Measurements from ENCODE around the gene HSPBAP1.

The HSPBAP1 gene, protein sequence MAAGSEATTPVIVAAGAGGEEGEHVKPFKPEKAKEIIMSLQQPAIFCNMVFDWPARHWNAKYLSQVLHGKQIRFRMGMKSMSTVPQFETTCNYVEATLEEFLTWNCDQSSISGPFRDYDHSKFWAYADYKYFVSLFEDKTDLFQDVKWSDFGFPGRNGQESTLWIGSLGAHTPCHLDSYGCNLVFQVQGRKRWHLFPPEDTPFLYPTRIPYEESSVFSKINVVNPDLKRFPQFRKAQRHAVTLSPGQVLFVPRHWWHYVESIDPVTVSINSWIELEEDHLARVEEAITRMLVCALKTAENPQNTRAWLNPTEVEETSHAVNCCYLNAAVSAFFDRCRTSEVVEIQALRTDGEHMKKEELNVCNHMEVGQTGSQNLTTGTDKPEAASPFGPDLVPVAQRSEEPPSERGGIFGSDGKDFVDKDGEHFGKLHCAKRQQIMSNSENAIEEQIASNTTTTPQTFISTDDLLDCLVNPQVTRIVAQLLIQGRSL

DNA sequence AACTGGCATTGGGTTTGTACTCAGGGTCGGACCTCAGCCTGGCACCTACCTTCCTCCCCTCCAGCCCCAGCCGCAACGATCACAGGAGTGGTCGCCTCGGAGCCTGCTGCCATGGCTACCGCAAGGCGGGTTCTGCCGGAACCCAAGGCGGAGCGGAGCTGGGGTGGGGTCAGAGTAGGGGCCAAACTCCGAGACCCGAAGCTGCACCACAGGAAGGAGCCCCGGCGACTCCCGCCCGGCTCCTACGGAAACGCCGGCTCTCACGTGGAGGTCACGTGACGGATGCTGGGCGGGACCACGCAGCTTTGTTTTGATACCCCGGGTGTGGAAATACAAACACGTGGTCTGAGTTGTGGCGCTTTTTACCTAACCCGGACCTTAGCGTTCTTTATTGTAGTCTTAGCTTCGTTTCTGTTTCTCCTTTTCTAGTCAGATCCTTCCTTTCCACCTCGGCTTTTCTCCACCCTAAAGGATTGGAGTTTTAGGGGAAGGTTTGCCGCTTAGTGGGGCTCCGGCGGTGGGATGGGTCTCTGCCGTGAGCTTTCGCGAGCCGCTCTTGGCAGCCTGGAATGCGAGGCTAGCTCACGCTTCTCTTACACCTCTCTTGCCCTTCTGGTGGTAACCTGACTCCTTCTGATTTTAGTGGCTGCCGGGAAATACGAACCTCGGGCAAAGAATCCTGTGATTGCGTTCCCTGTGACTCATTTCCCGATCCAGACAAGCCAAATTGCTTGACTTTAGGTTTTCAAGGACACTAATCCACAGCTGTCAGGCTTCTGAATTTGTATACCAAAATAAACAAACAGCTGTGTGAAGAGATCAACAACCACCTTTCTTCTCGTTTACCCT is at the start of gene HSPBAP1:
Gene HSPBAP1, minus strand, starts transcription at position 264 of the 849 bp plus-strand sequence. Its CDS starts 151 bp downstream, at position 113.
- DNase-seq (ENCODE audit: low read depth in 2 of 2): peak; percentile 81 to 86

DNA sequence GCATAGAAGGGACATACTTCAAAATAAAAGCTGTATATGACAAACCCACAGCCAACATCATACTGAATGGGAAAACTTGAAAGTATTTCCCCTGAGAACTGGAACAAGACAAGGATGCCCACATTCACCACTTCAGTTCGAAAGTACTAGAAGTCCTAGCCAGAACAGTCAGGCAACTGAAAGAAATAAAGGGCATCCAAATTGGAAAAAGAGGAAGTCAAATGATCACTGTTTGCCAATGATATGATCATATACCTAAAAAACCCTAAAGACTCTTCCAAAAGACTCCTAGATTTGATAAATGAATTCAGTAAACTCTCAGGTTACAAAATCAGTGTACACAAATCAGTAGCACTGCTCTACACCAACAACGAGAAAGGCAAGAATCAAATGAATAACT is 42.0 kb upstream of the HSPBAP1 start:
- DNase-seq (ENCODE audit: low read depth in 2 of 2): no peak

DNA sequence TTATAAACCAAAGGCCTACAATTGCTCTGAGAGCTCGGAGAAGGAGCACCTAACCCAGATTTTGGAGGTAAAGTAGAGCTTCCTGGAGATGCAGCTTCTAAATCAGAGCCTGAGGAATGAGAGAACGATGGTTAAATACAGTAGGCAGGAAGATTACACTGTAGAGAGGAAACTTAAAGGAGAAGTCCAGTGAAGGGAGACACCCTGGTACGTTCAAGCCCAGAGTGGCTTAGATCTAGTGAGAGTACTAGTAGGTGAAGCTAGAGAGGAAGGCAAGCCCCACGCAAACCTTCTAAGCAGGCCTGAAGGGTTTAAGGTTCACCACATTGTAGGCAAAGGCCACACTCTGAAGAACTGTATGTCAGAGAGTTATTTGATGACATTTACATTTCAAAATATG is 34.6 kb upstream of the HSPBAP1 start:
- no peak for DNase-seq (ENCODE audit: low read depth in 2 of 2)

DNA sequence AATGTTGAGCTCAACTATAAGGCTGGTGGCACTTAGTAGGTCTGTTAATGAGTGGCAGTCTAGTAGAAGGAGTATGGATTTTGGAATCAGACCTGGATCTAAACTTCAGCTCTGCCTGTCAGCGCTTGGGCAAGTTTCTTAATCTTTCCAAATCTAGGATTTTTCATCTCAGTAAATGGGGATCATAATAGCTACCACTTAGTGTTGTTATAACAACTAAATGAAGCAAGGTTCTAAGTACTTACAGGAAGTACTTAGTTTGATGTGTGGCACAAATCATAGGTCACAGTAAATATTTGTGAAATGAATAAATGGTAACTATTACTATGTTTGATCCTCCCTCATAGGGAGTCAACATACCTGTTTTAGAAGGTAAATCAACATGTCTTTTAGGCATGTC is 32.6 kb upstream of the HSPBAP1 start:
- no peak for DNase-seq (ENCODE audit: low read depth in 2 of 2)

DNA sequence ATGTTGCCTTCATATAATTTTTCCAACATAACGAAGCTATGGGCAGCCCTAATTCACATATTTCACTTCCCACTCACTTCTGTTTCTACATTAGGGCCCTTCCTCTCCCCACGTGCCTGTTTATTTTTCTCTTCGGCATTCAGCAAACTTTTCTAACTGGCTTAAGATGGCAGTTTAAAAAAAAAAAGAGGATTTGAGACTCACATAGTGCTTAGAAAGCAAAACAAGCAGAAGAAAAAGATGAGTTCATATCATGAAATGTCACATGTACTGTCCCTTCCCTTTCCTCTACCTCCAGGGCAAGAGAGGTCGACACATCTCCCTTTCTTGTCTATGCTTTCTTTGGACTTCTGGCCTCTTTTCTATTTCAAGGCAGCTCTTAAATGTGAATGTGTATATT is 31.8 kb upstream of the HSPBAP1 start:
- no peak for DNase-seq (ENCODE audit: low read depth in 2 of 2)

DNA sequence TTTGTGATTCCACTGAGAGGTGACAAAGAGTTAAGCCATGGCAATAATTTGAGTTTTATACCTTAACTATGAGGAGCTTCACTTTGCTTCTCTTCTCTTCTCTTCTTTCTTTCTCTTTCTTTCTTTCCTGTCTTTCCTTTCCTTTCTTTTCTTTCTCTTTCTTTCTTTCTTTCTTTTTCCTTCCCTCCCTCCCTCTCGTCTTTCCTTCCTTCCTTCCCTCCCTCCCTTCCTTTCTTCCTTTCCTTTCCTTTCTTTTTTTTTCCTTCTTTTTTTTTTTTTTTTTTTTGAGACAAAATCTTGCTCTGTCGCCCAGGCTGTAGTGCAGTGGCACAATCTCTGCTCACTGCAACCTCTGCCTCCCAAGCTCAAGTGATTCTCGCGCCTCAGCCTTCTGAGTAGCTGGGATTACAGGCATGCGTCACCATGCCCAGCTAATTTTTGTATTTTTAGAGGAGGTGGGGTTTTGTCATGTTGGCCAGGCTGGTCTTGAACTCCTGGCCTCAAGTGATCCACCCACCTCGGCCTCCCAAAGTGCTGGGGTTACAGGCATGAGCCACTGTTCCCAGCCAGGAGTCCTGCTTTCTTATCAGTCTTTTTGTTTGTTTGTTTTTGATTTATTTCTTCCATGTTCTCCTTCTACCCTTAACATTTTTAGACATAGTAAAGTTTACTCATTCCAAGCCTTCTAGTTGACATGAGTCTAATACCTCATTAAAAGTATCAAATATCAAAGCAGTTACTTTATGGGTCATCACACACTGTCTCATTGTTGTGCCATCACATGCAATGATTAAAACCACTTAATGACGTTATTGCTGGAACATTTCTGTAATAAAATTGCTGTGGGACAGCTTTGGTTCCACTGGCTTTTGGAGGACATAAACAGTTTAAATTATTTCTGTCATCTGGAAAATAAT is 31.1 kb upstream of the HSPBAP1 start:
- DNase-seq (ENCODE audit: low read depth in 2 of 2): no peak

DNA sequence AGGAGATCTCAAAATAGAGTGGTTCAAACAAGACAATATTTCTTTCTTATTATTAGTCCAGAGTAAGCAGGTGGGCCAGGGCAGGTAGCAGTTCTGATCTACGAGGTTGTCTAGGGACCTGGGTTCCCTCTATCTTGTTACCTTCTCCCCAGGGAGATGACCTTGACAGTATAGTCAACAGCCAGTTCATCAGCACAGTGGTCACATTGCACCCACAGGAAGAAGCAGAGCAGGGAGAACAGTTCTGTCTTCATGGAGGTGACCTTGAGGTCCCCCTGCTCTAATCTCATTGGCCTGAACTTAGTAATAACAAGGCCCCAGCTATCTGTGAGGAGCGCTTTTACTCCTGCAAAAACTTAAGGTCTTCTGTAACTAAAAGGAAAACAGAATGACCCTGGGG is 23.0 kb upstream of the HSPBAP1 start:
- no peak for DNase-seq (ENCODE audit: low read depth in 2 of 2)

DNA sequence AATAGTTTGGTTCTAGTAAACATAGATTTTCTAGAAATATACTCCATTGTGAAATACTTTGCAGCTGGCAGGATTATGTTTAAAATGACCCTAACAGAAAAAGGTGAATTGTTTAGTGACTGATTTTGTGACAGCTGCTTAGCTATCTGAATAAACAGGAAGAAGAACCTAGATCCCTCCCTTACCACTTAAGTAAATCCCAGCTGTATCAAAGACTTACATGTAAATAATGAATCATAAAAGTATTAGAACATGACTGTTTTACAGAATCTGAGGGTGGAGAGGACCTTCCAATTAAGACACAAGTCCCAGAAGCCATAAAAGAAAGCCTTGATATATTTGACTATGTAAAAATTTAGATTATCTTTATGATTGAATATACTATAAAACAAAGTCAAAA is 17.1 kb upstream of the HSPBAP1 start:
- DNase-seq (ENCODE audit: low read depth in 2 of 2): no peak

DNA sequence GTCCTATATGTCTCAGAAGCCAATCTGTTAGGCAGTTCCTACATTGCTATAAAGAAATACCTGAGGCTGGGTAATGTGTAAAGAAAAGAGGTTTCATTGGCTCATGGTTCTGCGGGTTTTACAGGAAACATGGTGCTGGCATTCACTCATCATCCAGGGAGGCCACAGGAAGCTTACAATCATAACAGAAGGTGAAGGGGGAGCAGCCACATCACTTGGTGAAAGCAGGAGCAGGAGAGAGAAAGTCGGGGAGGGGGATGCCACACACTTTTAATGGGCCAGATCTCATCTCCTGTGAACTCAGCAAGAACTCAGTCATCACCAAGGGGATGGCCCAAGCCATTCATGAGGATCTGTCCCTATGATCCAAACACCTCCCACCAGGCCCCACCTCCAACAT is 10.3 kb upstream of the HSPBAP1 start:
- DNase-seq (ENCODE audit: low read depth in 2 of 2): no peak

DNA sequence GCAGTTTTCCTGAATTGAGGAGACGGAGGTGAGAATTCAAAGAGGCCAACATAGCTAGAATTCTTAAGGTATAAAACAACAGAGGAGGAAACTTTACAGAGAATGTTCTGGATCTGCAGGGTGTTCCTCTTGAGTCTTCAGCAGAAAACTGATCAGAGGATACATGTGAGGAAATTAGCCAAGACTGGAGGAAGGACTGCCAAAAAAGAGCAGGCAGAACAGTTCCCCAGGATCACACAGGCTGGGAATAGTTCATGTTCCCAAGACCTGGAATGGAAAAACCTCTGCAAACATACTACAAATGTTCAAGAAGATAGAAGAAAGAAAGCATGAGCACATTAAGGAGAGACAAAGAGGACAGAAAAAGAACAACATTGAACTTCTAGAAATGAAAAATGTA is 8.7 kb upstream of the HSPBAP1 start:
- no peak for DNase-seq (ENCODE audit: low read depth in 2 of 2)

DNA sequence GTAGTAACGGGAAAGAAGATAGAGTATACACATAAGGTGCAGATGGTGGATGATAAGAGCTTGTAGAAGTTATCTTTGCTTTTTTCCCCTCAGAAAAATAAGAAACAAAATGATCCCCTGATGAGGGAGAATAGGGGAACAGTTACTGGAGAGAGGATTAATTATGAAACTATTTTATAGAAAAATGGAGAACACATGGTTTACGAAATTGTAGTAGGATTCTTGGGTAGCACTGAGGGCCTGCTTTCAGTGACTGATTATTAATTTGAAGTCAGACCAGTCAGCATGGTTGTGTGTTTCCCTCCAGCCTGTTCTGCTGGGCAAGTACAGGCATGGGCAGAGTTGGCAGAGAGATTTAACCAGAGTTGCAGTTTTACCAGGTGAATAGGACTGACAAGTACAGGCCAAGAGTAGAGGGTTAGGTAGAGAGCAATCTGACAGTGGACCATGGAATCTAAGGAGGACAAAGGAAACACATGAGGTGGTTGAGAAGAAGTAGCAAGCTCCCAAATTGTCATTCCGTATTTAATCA is 7.1 kb upstream of the HSPBAP1 start:
- DNase-seq (ENCODE audit: low read depth in 2 of 2): no peak

DNA sequence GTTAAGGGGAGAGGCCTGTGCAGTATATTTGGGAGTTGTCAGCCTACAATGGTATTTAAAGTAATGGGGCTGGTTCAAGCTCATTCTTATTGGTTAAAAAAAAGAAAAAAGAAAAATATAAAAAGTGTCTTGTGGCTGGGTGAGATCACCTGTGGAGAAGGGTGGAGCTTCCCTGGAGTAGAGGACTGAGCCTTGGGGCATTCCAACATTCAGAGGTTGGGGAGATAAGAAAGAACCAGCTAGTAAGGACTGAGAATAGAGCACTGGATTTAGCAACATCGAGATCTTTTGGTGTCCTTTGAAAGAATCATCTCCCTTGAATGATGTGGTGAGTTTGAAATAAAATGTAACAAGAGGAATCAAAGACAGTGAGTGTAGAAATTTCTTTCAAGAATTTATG is 6.4 kb upstream of the HSPBAP1 start:
- no peak for DNase-seq (ENCODE audit: low read depth in 2 of 2)

DNA sequence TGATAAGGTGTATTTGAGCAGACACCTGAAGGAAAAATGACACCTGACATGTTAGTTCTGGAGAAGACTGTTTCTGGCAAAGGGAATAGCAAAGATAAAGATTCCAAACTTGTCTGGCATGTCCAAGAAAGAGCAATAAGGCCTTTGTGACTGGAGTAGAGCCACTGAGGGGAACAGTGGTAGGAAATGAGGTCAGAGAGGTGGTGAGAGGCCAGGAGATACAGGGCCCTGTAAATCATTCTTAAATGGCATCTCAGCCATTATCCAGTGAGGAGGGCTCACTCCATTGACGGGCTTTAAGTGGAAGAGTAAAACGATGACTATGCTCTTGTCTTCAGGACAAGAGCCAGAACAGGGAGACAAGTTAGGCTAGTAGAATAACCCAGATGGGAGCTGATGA is 5.7 kb upstream of the HSPBAP1 start:
- DNase-seq (ENCODE audit: low read depth in 2 of 2): no peak

DNA sequence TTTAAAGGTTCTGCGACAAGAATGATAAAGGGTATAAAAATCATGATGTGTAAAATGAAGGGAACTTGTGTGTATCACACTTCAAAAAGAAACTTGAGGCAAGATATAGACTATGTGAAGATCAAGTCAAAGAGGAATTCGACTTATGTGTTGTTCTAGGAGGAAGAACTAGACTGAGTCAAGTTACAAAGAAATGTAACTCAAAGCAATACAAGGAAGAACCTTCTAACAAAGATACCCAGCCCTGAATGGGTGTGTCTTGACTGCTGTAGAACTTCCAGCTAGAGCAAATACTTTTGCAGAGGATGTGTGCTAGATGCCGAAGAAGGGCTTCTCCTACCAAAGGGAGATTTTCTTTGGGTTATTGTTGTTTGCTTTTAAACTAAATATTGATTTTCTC is 3.7 kb upstream of the HSPBAP1 start:
- no peak for DNase-seq (ENCODE audit: low read depth in 2 of 2)

DNA sequence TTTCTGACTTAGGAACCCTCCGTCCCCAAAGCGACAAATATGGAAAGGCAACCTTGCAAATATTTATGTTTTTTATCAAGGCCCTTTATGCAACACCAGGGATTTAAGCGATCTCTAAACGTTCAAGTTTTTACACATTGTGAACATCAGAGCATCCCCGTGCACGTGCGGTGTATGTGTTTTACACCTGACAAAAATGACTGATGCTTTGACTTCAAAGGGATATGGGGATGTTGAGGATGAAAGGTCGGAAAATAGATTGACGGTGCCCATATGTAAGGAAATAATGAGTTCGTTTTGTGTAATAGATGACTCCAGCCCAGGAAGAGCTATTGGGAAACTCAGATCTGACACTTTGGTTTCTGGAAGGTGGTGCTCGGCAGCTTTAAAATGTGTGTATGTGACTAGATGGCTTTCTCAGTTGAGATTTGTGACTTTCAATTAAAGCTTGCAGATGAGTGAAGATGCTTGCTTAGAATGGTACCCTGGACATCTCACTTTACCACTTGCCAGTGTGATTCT is 2.1 kb upstream of the HSPBAP1 start:
- DNase-seq (ENCODE audit: low read depth in 2 of 2): no peak

DNA sequence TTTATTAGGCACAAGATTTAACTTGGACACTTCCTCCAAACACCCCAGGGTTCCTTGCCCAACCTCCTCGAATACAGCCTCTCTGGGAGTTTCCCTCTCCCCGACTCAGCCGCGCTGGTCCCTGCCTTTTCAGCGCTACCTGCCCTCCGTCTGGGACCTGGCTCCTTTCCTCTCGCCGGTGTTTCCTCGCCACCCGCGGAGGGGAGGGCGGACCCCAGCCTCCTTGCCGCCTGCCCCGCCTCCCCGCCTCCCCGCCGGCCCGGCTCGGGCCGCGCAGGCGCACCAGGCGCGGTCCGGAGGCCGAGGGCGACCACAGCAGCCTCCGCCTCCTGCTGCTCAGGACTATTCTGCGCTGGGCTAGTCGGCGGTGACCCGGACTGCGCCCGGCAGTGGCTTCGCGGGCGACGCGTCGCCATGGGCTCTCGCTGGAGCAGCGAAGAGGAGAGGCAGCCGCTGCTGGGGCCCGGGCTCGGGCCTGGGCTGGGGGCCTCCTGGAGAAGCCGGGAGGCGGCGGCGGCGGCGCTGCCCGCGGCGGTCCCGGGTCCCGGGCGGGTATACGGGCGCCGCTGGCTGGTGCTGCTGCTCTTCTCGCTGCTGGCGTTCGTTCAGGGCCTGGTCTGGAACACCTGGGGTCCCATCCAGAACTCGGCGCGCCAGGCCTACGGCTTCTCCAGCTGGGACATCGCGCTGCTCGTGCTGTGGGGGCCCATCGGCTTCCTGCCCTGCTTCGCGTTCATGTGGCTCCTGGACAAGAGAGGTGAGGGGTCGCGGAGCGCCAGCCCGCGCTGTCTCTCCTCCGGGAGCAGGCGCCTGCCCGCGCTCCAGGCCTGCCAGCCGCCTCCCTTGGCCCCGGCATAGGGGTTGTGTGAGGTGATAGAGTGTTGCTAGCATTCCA is 1.4 kb upstream of the HSPBAP1 start, which contains the start of gene SLC49A4:
Gene SLC49A4, plus strand, starts transcription at position 291 of the 895 bp plus-strand sequence. Its CDS starts 124 bp downstream, at position 415.
- DNase-seq (ENCODE audit: low read depth in 2 of 2): peak; percentile 37 to 42

DNA sequence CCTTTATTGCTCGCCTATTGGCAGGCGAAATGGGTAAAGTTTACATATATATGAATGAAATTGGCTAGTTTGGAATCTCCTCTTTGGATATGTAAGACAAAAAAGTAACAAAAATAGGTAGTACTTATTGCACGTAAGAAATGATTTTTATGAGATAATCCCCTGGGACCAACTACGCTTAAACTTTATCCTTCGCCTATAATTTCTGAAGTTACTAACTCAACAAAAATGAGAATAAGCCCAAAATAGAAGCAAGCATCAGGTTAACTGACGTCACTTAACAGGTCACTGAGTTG is 800 bp upstream of the HSPBAP1 start:
- no peak for DNase-seq (ENCODE audit: low read depth in 2 of 2)

DNA sequence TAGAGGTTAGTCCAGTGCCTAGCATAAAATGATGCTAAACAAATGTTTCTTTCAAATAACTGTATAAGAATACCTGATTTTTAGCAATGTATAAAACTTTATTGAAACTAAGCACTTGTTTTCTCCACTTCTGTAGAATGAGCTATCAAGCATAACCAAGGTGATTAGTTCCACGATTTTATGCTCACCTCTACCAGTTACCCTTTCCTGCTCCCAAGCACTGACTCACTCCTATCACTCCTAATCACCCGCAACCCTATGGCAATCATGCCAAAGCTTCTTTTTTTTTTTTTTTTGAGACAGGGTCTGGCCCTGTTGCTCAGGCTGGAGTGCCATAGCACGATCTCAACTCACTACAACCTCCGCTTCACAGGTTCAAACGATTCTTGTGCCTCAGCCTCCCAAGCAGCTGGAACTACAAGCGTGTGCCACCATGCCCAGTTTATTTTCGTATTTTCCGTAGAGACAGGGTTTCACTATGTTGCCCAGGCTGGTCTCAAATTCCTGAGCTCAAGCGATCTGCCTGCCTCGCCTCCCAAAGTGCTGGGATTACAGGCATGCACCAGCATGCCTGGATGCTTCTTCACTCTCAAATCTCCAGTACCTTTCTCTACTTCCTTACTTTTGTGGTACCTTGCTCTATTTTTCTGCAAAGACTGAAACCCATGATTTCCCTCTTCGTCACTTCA is 3.9 kb downstream of the HSPBAP1 start:
- no peak for DNase-seq (ENCODE audit: low read depth in 2 of 2)

DNA sequence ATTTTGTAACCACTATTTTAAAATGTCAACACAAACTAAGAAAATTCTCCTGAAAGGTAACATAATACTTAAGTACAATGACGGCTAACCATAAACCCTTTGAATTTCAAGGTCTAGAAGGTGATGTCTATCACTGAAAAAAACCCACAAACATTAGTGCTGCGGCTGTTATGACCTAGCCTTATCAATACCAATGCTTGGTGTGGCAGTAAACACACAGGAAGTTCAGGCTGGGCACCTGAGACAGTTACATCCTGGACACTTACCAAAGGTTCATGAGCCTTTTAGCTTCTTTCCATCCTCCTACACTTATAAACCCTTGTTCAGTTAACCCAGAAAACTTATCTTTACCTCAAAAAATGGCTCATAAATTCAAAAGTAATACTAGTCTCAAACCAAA is 5.8 kb downstream of the HSPBAP1 start:
- no peak for DNase-seq (ENCODE audit: low read depth in 2 of 2)

DNA sequence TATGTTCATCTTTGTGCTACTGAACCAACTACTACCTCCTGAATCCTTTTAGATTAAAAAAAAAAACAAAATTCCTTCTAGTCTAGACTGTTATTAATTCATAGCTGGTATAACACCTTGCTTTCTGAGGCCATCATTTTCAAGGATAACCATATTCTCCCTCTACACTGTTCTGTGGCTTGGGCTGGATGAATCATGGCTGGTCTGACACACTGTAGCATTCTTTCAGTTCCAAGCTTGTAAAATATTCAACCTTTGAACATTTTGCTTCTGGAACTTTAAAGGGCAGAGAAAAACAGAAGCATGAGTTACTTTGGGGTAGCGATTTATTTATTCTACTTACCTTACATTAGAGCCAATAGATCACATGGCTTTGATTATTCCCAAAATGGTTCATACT is 7.6 kb downstream of the HSPBAP1 start:
- DNase-seq (ENCODE audit: low read depth in 2 of 2): no peak

Data from stimulated activated CD8-positive, alpha-beta memory T cell treated with anti-CD3 and anti-CD28 coated beads, Interleukin-2, amount 100 ng/mL, for 1 hour (primary cell).